Measurements from ENCODE around the gene AP3B1.

- TF ChIP-seq CTCF (IDR thresholded peaks at IDR 0.05; ENCODE audit: low read depth, low read length), result no peak
- TF ChIP-seq EZH2phosphoT487 (IDR thresholded peaks at IDR 0.05; ENCODE audit: low read depth), result no peak
Measured at GRCh38 chr5:78056053-78056452, 238.4 kb downstream of the AP3B1 start.

Data from OCI-LY3 (cell line).